ENCODE results near the gene GALNT17.

GALNT17 gene

GRCh38 chr7:71132127-71132376 lies at the start of gene GALNT17:
TSS of gene GALNT17 (plus strand) at chr7:71132144.
- no peak for DNase-seq (ENCODE audit: low read depth)
- peak within 1 kb of the TSS; percentile 47 for H3K4me3 ChIP-seq (ENCODE audit: low read depth, low read length)

GRCh38 chr7:71095266-71095860 lies 36.6 kb upstream of the GALNT17 start:
- H3K4me3 ChIP-seq (ENCODE audit: low read depth, low read length): no peak overlapping the region
- DNase-seq (ENCODE audit: low read depth): no peak

GRCh38 chr7:71096351-71096750 lies 35.6 kb upstream of the GALNT17 start:
- H3K4me3 ChIP-seq (ENCODE audit: low read depth, low read length): no peak overlapping the region
- no peak for DNase-seq (ENCODE audit: low read depth)

GRCh38 chr7:71106226-71106625 lies 25.7 kb upstream of the GALNT17 start:
- DNase-seq (ENCODE audit: low read depth): no peak
- H3K4me3 ChIP-seq (ENCODE audit: low read depth, low read length): no peak overlapping the region

GRCh38 chr7:71112436-71112835 lies 19.5 kb upstream of the GALNT17 start:
- no peak for DNase-seq (ENCODE audit: low read depth)
- H3K4me3 ChIP-seq (ENCODE audit: low read depth, low read length): no peak overlapping the region

GRCh38 chr7:71120096-71120495 lies 11.8 kb upstream of the GALNT17 start:
- no peak for DNase-seq (ENCODE audit: low read depth)
- no peak overlapping the region for H3K4me3 ChIP-seq (ENCODE audit: low read depth, low read length)

GRCh38 chr7:71129126-71129525 lies 2.8 kb upstream of the GALNT17 start:
- no peak for DNase-seq (ENCODE audit: low read depth)
- H3K4me3 ChIP-seq (ENCODE audit: low read depth, low read length): no peak overlapping the region

GRCh38 chr7:71130031-71130679 lies 1.8 kb upstream of the GALNT17 start:
- no peak overlapping the region for H3K4me3 ChIP-seq (ENCODE audit: low read depth, low read length)
- DNase-seq (ENCODE audit: low read depth): no peak

- peak; percentile 1 for DNase-seq (ENCODE audit: low read depth)
- H3K4me3 ChIP-seq (ENCODE audit: low read depth, low read length): peak overlapping the region; percentile 47
These were observed 453 bp upstream of the GALNT17 start for GRCh38 chr7:71131256-71132126.

GRCh38 chr7:71132377-71133231 lies 660 bp downstream of the GALNT17 start:
- no peak overlapping the region for H3K4me3 ChIP-seq (ENCODE audit: low read depth, low read length)
- no peak for DNase-seq (ENCODE audit: low read depth)

GRCh38 chr7:71133232-71133622 lies 1.3 kb downstream of the GALNT17 start:
- no peak for DNase-seq (ENCODE audit: low read depth)
- no peak overlapping the region for H3K4me3 ChIP-seq (ENCODE audit: low read depth, low read length)

- DNase-seq (ENCODE audit: low read depth): no peak
- H3K4me3 ChIP-seq (ENCODE audit: low read depth, low read length): no peak overlapping the region
These were observed 1.9 kb downstream of the GALNT17 start for GRCh38 chr7:71133856-71134255.

GRCh38 chr7:71135116-71135515 lies 3.2 kb downstream of the GALNT17 start:
- no peak overlapping the region for H3K4me3 ChIP-seq (ENCODE audit: low read depth, low read length)
- no peak for DNase-seq (ENCODE audit: low read depth)

- no peak for DNase-seq (ENCODE audit: low read depth)
- H3K4me3 ChIP-seq (ENCODE audit: low read depth, low read length): no peak overlapping the region
These were observed 3.7 kb downstream of the GALNT17 start for GRCh38 chr7:71135663-71136062.

- DNase-seq (ENCODE audit: low read depth): no peak
- H3K4me3 ChIP-seq (ENCODE audit: low read depth, low read length): no peak overlapping the region
These were observed 5.5 kb downstream of the GALNT17 start for GRCh38 chr7:71137479-71137878.

GRCh38 chr7:71140264-71140663 lies 8.3 kb downstream of the GALNT17 start:
- DNase-seq (ENCODE audit: low read depth): no peak
- H3K4me3 ChIP-seq (ENCODE audit: low read depth, low read length): no peak overlapping the region

GRCh38 chr7:71144963-71145362 lies 13.0 kb downstream of the GALNT17 start:
- no peak overlapping the region for H3K4me3 ChIP-seq (ENCODE audit: low read depth, low read length)
- DNase-seq (ENCODE audit: low read depth): no peak

GRCh38 chr7:71145906-71146901 lies 14.3 kb downstream of the GALNT17 start:
- no peak for DNase-seq (ENCODE audit: low read depth)
- H3K4me3 ChIP-seq (ENCODE audit: low read depth, low read length): no peak overlapping the region

- H3K4me3 ChIP-seq (ENCODE audit: low read depth, low read length): no peak overlapping the region
These were observed 16.2 kb downstream of the GALNT17 start for GRCh38 chr7:71148098-71148497.

More at GRCh38 chr7:71148098-71148497, 16.2 kb downstream of the GALNT17 start:
- DNase-seq (ENCODE audit: low read depth): no peak

Measured in skeletal muscle cell (primary cell).